GM19397 (cell line): Measurements from ENCODE around the gene TRMT5.
A peak's percentile ranks its signal among the peaks of the same experiment; 100 is the strongest.

Experiments used
- ATAC-seq: cut with Tn5 transposase; IDR thresholded peaks from one replicate; pipeline ENCODE4 v1.9.1; 2021; ENCODE audit warnings: mild to moderate bottlenecking, moderate library complexity; ENCODE audit not compliant: unreplicated experiment

Gene TRMT5

DNA sequence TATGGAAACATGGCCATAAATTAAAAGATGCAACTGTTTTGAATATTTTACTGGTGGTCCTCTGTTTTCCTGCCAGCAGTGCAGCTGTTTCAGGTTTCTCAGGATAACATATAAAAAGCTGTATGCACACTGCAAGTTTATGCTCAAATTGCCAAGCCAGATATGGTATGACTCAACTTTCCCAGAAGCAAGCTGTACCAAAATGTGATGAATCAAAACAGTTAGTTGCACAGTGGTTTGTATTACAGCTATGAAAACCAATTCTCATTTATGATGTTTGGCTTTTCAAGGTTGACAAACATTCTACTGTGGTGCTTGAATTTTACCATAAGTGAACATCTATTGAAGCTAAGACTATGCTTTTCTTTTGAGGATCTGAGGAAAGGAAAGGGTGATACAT lies 15.5 kb downstream of the TRMT5 start:
- ATAC-seq = no peak

DNA sequence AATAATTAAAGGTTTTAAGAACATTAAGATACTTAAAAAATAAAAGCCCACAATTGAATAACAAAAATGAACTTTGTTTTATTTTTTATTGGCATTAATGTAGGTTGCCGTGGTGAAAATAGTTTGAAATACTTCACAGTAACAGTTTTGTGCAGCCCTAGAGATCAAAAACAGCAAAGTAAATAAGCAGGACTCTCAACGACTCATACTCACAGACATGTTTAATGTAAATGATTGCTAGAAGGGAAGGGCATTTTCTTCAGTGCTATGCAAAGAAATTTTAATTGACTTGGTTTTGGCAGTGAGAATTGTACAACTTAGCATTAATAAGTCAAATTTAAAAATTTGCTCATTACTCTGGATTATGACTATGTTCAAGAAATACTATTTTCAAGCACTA lies 16.0 kb downstream of the TRMT5 start:
- ATAC-seq = no peak

- ATAC-seq = no peak
Measured at GRCh38 chr14:60963761-60964160, 17.1 kb downstream of the TRMT5 start.

GRCh38 chr14:60958146-60958545 lies 22.7 kb downstream of the TRMT5 start:
- no peak for ATAC-seq

DNA sequence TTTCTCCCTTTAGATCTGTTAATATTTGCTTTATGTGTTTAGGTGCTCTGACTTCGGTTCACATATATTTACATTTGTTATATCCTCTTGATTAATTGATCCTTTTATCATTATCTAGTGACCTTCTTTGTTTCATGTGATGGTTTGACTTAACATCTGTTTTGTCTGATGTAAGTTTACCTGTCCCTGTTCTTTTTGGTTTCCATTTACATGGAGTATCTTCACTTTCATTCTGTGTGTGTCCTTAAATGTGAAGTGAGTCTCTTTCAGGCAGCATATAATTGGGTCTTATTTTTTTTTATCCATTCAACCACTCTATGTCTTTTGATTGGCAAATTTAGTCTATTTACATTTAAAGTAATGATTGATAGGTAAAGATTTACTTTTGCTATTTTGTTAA lies 24.2 kb downstream of the TRMT5 start:
- no peak for ATAC-seq

- no peak for ATAC-seq
Measured at GRCh38 chr14:60956202-60956601, 24.7 kb downstream of the TRMT5 start.

DNA sequence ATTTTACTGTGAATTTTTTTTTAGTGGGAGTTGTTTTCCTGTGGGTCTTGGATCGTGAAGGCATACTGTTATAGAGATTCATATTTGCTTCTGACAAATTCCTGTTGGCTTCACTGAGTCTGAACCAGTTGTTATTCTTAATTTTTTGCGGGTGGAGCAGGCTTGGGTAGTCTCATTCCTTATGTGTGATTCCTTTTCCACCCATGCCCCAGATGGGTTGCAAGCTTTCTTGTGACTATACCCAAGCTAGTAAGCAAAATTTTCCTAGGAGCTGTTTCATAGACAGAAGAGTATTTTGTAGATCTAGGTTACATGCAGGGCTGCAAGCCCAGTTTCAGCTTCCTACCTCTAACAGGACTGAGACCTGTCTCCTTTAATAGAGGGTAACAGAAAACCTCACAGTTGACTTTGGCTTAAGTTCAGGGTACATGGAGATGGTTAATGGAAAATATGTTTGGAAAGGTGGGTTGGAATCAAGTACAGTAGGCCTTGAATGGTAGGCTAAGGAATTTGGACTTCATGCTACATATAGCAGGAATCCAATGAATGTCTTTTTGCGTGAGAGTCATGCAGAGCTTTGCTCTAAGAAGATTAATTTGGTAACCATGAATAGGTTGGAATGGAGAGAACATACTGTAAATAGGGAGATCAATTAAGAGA lies 29.0 kb downstream of the TRMT5 start:
- no peak for ATAC-seq

GRCh38 chr14:60946773-60947172 lies 34.1 kb downstream of the TRMT5 start:
- no peak for ATAC-seq

GRCh38 chr14:60945984-60946383 lies 34.9 kb downstream of the TRMT5 start:
- ATAC-seq = no peak

GRCh38 chr14:60944204-60944603 lies 36.7 kb downstream of the TRMT5 start:
- ATAC-seq = no peak

DNA sequence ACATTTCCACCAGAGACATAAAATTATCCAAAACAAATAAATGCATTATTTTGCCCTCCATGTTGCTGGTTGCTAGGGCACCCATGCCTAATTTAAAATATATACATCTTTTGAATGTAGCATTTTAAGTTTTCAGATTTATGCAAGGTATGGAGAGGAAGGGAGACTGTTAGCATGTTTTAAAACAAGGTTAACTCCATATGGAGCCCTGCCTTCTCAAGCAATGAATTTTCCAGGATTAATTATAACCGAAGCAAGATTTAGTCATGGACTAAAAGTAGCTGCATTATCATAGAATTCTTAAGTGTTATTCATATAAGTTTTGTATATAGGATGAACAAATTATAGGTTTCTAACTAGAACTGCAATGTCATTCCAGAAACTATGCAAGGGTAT lies 37.2 kb downstream of the TRMT5 start:
- ATAC-seq = no peak

GRCh38 chr14:60935319-60935718 lies 45.6 kb downstream of the TRMT5 start:
- no peak for ATAC-seq

DNA sequence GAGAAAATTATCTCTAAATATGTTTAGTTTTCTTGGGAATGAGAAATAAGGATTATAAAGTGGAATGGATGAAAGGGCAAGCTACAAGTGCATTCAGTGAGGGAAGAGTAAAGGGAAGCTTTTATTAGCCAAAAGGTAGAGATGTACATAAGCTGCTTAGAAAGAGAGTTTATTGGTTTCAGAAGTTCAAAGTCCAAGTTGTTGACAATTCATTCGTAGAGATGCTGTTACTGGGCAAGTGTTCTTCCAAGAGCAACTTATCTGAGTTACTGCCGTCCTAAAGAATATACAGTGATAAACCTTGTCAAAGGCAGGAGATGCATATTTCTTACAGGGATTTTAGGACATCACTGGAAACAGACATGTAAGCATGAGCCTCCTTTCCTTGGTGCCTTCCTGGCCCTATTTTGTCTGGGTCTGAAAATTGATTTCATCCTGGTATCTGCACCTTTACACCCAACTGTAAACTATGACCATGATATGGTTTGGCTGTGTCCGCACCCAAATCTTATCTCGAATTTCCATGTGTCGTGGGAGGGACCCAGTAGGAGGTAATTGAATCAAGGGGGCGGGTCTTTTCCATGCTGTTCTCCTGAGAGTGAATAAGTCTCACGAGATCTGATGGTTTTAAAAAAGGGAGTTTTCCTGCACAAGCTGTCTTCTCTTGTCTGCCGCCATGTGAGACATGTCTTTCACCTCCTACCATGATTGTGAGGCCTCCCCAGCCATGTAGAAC lies 46.8 kb downstream of the TRMT5 start:
- ATAC-seq = no peak

GRCh38 chr14:60931218-60931617 lies 49.7 kb downstream of the TRMT5 start:
- no peak for ATAC-seq

GRCh38 chr14:60926002-60926401 lies 54.9 kb downstream of the TRMT5 start:
- ATAC-seq = peak; percentile 96

- no peak for ATAC-seq
Measured at GRCh38 chr14:60925286-60925685, 55.6 kb downstream of the TRMT5 start.

DNA sequence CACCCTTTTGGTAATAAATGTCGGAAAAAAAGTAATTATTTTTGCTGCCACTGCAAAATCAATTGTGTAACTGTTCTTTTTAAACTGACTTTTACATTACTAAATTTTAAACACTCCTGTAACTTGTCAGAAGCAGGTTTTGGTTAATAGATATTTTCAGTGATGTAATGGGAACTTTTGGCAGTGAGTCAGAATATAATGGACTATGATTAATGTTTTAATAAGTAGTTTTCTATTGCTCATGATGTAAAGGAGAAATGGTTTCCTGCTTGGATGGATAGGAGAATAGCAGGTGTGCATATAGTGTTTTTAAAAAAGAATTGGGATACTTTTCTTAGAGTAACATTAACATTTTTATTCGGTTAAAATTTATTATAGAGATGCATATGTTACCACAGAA lies 58.8 kb downstream of the TRMT5 start:
- ATAC-seq = no peak
